Keratinocyte (primary cell): ENCODE data around the gene URAD. TPM values are rescaled to one million over a fixed set of nuclear protein-coding genes. Genes with fewer than 3 reads are reported as not detected.

Experiments
- DNase-seq: peaks from one replicate; pipeline ENCODE4 v3.0.0-alpha.2; 2011; ENCODE audit warnings: low read depth, missing footprints, low spot score
- FAIRE-seq: peaks from 2 replicates; lab custom pipeline; 2011; peaks lifted over from hg19 to GRCh38; lab: Jason Lieb, UNC
- H2AFZ ChIP-seq: 2 replicates; pipeline ENCODE4 v1.6.0; 2012; ENCODE audit warnings: low read length, control low read depth, inconsistent platforms; ENCODE audit not compliant: control insufficient read depth
- H3K27ac ChIP-seq: 2 replicates; pipeline ENCODE4 v1.5.1; 2011; ENCODE audit warnings: low read length; ENCODE audit not compliant: control insufficient read depth, insufficient read depth
- H3K27me3 ChIP-seq: 3 replicates; pipeline ENCODE4 v1.6.0; 2011; ENCODE audit warnings: low read length; ENCODE audit not compliant: control insufficient read depth, insufficient read depth; ENCODE audit errors: extremely low read depth
- H3K36me3 ChIP-seq, 2 experiments: 2 replicates in 1 of 2; 3 replicates in 1 of 2; pipeline ENCODE4 v1.5.1; 2011; ENCODE audit warnings: low read length in 2 of 2, mild to moderate bottlenecking in 1 of 2; ENCODE audit not compliant: control insufficient read depth in 2 of 2, insufficient read depth in 2 of 2; ENCODE audit errors: extremely low read depth in 1 of 2
- H3K4me1 ChIP-seq: 3 replicates; pipeline ENCODE4 v1.5.1; 2011; ENCODE audit warnings: low read length; ENCODE audit not compliant: control insufficient read depth, insufficient read depth; ENCODE audit errors: extremely low read depth
- H3K4me2 ChIP-seq: 3 replicates; pipeline ENCODE4 v1.6.0; 2011; ENCODE audit warnings: low read depth, low read length; ENCODE audit not compliant: control insufficient read depth, insufficient read depth; ENCODE audit errors: extremely low read depth
- H3K4me3 ChIP-seq, 3 experiments: fragments of 200-600 bp in 1 of 3; sonication (generic) in 1 of 3; 2 replicates in 2 of 3; 3 replicates in 1 of 3; pipeline ENCODE4 v1.5.1; 2011 to 2016; ENCODE audit warnings: low read length in 3 of 3, mild to moderate bottlenecking in 3 of 3, control low read depth in 2 of 3, inconsistent platforms in 1 of 3, low read depth in 1 of 3, mixed read lengths in 1 of 3, mixed run types in 1 of 3, moderate library complexity in 1 of 3; ENCODE audit not compliant: control insufficient read depth in 2 of 3, insufficient read depth in 2 of 3; ENCODE audit errors: extremely low read depth in 1 of 3
- H3K79me2 ChIP-seq: 2 replicates; pipeline ENCODE4 v1.6.0; 2012; ENCODE audit warnings: low read length; ENCODE audit not compliant: control insufficient read depth, insufficient read depth
- H3K9ac ChIP-seq: 3 replicates; pipeline ENCODE4 v1.6.0; 2011; ENCODE audit warnings: low read length; ENCODE audit not compliant: control insufficient read depth, insufficient read depth; ENCODE audit errors: extremely low read depth
- H3K9me1 ChIP-seq: 3 replicates; pipeline ENCODE4 v1.6.0; 2011; ENCODE audit warnings: low read length; ENCODE audit not compliant: control insufficient read depth, insufficient read depth; ENCODE audit errors: extremely low read depth
- H3K9me3 ChIP-seq: 2 replicates; pipeline ENCODE4 v1.5.1; 2012; ENCODE audit warnings: low read depth, low read length; ENCODE audit not compliant: control insufficient read depth
- H4K20me1 ChIP-seq: 3 replicates; pipeline ENCODE4 v1.6.0; 2011; ENCODE audit warnings: low read length; ENCODE audit not compliant: control insufficient read depth, insufficient read depth; ENCODE audit errors: extremely low read depth
- CTCF ChIP-seq, 3 experiments: IDR thresholded peaks in 1 of 3; conservative IDR thresholded peaks in 1 of 3; optimal IDR thresholded peaks in 1 of 3; 2 replicates in 2 of 3; 3 replicates in 1 of 3; pipeline versions ENCODE3 to v1.5.1; 2011; ENCODE audit warnings: low read length in 3 of 3, mild to moderate bottlenecking in 3 of 3, moderate library complexity in 2 of 3, control low read depth in 1 of 3, inconsistent platforms in 1 of 3; ENCODE audit not compliant: insufficient read depth in 2 of 3; ENCODE audit errors: extremely low read depth in 1 of 3
- EZH2 ChIP-seq: IDR thresholded peaks from one replicate; pipeline ENCODE4 v1.6.1; 2012; ENCODE audit warnings: inconsistent platforms, mild to moderate bottlenecking, low read length, moderate library complexity
- dilution Hi-C: fragments of 300-500 bp; cut with MboI; formaldehyde crosslinking; loops from one replicate; pipeline ENCODE4 v1.7.0; 2020; ENCODE audit warnings: low sequenced_read_pairs; ENCODE audit not compliant: extremely low pct_ligation_motif_present
- polyA plus RNA-seq, 5 experiments: library from polyadenylated mRNA; depleted of rRNA in 3 of 5; stranded (reverse) in 3 of 5; stranded (forward) in 1 of 5; unstranded in 1 of 5; fragments of >200 nt; gene quantifications; 1 replicate in 1 of 5; 2 replicates in 3 of 5; 3 replicates in 1 of 5; pipeline versions ENCODE4 v1.2.1 to v1.2.3, GENCODE V29; 2011 to 2012; ENCODE audit warnings: missing spikeins in 2 of 5, low read depth in 1 of 5, low replicate concordance in 1 of 5

Gene URAD
- polyA plus RNA-seq, 1 donor (not counting 4 experiments of a cell fraction or from before 2014, with no cell fraction given): not detected

GRCh38 chr13:28027607-28028364, 39.3 kb upstream of the URAD start:
- Histone ChIP-seq H2AFZ (no peak overlapping the region), H3K36me3 (no peaks in the 10 kb centered on the region), H3K4me2 (no peak overlapping the region), H4K20me1 (no peaks in the 10 kb centered on the region), H3K79me2 (no peaks in the 10 kb centered on the region), H3K27ac (no peak overlapping the region), H3K27me3 (no peaks in the 10 kb centered on the region), H3K9me1 (no peaks in the 10 kb centered on the region), H3K9ac (no peak overlapping the region), H3K4me3 (no peak overlapping the region), H3K9me3 (no peaks in the 10 kb centered on the region), H3K4me1 (no peaks in the 10 kb centered on the region)
- FAIRE-seq: no peak
- no peak for TF ChIP-seq CTCF (optimal IDR thresholded peaks at IDR 0.05 in 1 of 3, IDR thresholded peaks at IDR 0.05 in 1 of 3, conservative IDR thresholded peaks at IDR 0.05 in 1 of 3; ENCODE audit: extremely low read depth in 1 of 3, insufficient read depth in 2 of 3, low read length in 3 of 3)
- TF ChIP-seq EZH2: no peak
- DNase-seq: no peak
- dilution Hi-C loops: no loop called here

GRCh38 chr13:28027071-28027470, 38.6 kb upstream of the URAD start:
- H3K9ac ChIP-seq: no peak overlapping the region
- FAIRE-seq: no peak
- TF ChIP-seq CTCF (optimal IDR thresholded peaks at IDR 0.05 in 1 of 3, IDR thresholded peaks at IDR 0.05 in 1 of 3, conservative IDR thresholded peaks at IDR 0.05 in 1 of 3; ENCODE audit: extremely low read depth in 1 of 3, insufficient read depth in 2 of 3, low read length in 3 of 3) (no peak), EZH2 (no peak)

More at GRCh38 chr13:28027071-28027470, 38.6 kb upstream of the URAD start:
- dilution Hi-C loops: no loop called here
- H3K4me2 ChIP-seq: no peak overlapping the region
- DNase-seq: no peak
- no peaks in the 10 kb centered on the region for H3K9me1 ChIP-seq
- H2AFZ ChIP-seq: no peak overlapping the region
- no peaks in the 10 kb centered on the region for H3K9me3 ChIP-seq
- no peak overlapping the region for H3K27ac ChIP-seq
- H3K79me2 ChIP-seq: no peaks in the 10 kb centered on the region
- no peaks in the 10 kb centered on the region for H3K4me1 ChIP-seq
- H3K4me3 ChIP-seq: no peak overlapping the region
- no peaks in the 10 kb centered on the region for H3K36me3 ChIP-seq
- H3K27me3 ChIP-seq: no peaks in the 10 kb centered on the region
- no peaks in the 10 kb centered on the region for H4K20me1 ChIP-seq
